A549 (cell line): ENCODE results near the gene CYB5D1. TPM values are rescaled to one million over a fixed set of nuclear protein-coding genes. Genes with fewer than 3 reads are reported as not detected.

Experiments used
- ATAC-seq, 2 experiments: fragments of 200-7000 bp in 1 of 2; fragments of >200 bp in 1 of 2; cut with Nextera tagmentation in 1 of 2; cut with Tn5 transposase in 1 of 2; 3 replicates each; pipeline versions ENCODE4 v1.8.0 to v1.9.1; 2018 to 2020; ENCODE audit warnings: mild to moderate bottlenecking in 1 of 2, moderate library complexity in 1 of 2
- CTCF ChIA-PET: fragments of 300-600 bp; sonication (Branson Sonifier 250); formaldehyde crosslinking; extraction: SDS; loops from one replicate; lab custom pipeline; 2021; ENCODE audit warnings: antibody characterized with exemption, inconsistent platforms; lab: Yijun Ruan, JAX
- POLR2A ChIA-PET: fragments of 350-600 bp; formaldehyde crosslinking; extraction: SDS; loops from one replicate; lab custom pipeline; 2021; ENCODE audit warnings: antibody characterized with exemption, inconsistent platforms; lab: Yijun Ruan, JAX
- DNase-seq, 2 experiments: peaks; one replicate each; pipeline versions ENCODE4 v3.0.0 to v3.0.0-alpha.2; 2011 to 2016; ENCODE audit warnings: low read depth in 1 of 2, low spot score in 1 of 2
- FAIRE-seq: peaks from 2 replicates; lab custom pipeline; 2011; peaks lifted over from hg19 to GRCh38; lab: Jason Lieb, UNC
- H3K27ac ChIP-seq, 2 experiments: fragments of >200 bp; sonication (Bioruptor Twin); formaldehyde crosslinking; 3 replicates each; pipeline ENCODE4 v1.5.1; 2016 to 2017
- H3K4me1 ChIP-seq: fragments of >200 bp; sonication (Bioruptor Twin); formaldehyde crosslinking; 3 replicates; pipeline ENCODE4 v1.6.1; 2016
- H3K4me2 ChIP-seq: fragments of >200 bp; sonication (Bioruptor Twin); formaldehyde crosslinking; 3 replicates; pipeline ENCODE4 v1.6.1; 2016
- H3K4me3 ChIP-seq: fragments of >200 bp; sonication (Bioruptor Twin); formaldehyde crosslinking; 3 replicates; pipeline ENCODE4 v1.5.1; 2016
- H3K9me3 ChIP-seq: fragments of >200 bp; sonication (Bioruptor Twin); formaldehyde crosslinking; 3 replicates; pipeline ENCODE4 v1.6.1; 2016
- BCL3 ChIP-seq: fragments of >200 bp; sonication (Bioruptor Twin); formaldehyde crosslinking; IDR thresholded peaks from 3 replicates; pipeline ENCODE4 v1.6.1; 2016
- BHLHE40 ChIP-seq: IDR thresholded peaks from 2 replicates; pipeline ENCODE4 v1.6.1; 2012; ENCODE audit warnings: low read depth, low read length, inconsistent platforms
- CBX2 ChIP-seq: fragments of 200-600 bp; sonication (generic); IDR thresholded peaks from 2 replicates; pipeline ENCODE4 v1.6.1; 2016; ENCODE audit warnings: low read depth, mild to moderate bottlenecking, borderline replicate concordance
- CBX8 ChIP-seq: fragments of 200-600 bp; sonication (generic); IDR thresholded peaks from 2 replicates; pipeline ENCODE4 v1.6.1; 2016
- EHMT2 ChIP-seq: fragments of 200-600 bp; sonication (generic); IDR thresholded peaks from 2 replicates; pipeline ENCODE4 v1.6.1; 2016; ENCODE audit warnings: antibody characterized with exemption, low read depth, mild to moderate bottlenecking, moderate library complexity
- EP300 ChIP-seq, 2 experiments: fragments of >200 bp; sonication (Bioruptor Twin); formaldehyde crosslinking; IDR thresholded peaks; 2 replicates in 1 of 2; 3 replicates in 1 of 2; pipeline ENCODE4 v1.6.1; 2016 to 2017
- FOSB ChIP-seq: fragments of 250-450 bp; sonication (Bioruptor Pico); IDR thresholded peaks from 2 replicates; pipeline ENCODE4 v1.5.0; 2020; ENCODE audit warnings: mild to moderate bottlenecking, moderate library complexity
- FOSL2 ChIP-seq, 2 experiments: fragments of 450-650 bp in 1 of 2; fragments of >200 bp in 1 of 2; sonication (Bioruptor Twin) in 1 of 2; formaldehyde crosslinking; IDR thresholded peaks; 2 replicates each; pipeline versions ENCODE4 v1.5.0 to v1.6.1; 2016 to 2020; ENCODE audit warnings: mild to moderate bottlenecking in 1 of 2, moderate library complexity in 1 of 2
- FOXS1 ChIP-seq: fragments of 250-450 bp; sonication (Bioruptor Pico); IDR thresholded peaks from 2 replicates; pipeline ENCODE4 v1.5.0; 2020; ENCODE audit warnings: mild to moderate bottlenecking, moderate library complexity
- GATA3 ChIP-seq: IDR thresholded peaks from 2 replicates; pipeline ENCODE4 v1.6.1; 2012; ENCODE audit warnings: borderline replicate concordance
- HES2 ChIP-seq: fragments of >200 bp; sonication (Bioruptor Twin); formaldehyde crosslinking; IDR thresholded peaks from 2 replicates; pipeline ENCODE4 v1.6.1; 2016
- HOXA7 ChIP-seq: fragments of 250-450 bp; sonication (Bioruptor Pico); IDR thresholded peaks from 2 replicates; pipeline ENCODE4 v1.5.0; 2020; ENCODE audit warnings: mild to moderate bottlenecking, moderate library complexity
- HOXB13 ChIP-seq: fragments of 250-450 bp; sonication (Bioruptor Pico); IDR thresholded peaks from 2 replicates; pipeline ENCODE4 v1.5.0; 2020; ENCODE audit warnings: low read depth, mild to moderate bottlenecking, moderate library complexity
- JUN ChIP-seq, 2 experiments: fragments of >200 bp; sonication (Bioruptor Twin); formaldehyde crosslinking; IDR thresholded peaks; 2 replicates in 1 of 2; 3 replicates in 1 of 2; pipeline ENCODE4 v1.6.1; 2016 to 2017
- KDM5A ChIP-seq: fragments of 200-600 bp; sonication (generic); IDR thresholded peaks from 2 replicates; pipeline ENCODE4 v1.6.1; 2016; ENCODE audit warnings: antibody characterized with exemption, mild to moderate bottlenecking
- MYC ChIP-seq: IDR thresholded peaks from 2 replicates; pipeline ENCODE4 v1.6.1; 2012; ENCODE audit warnings: mild to moderate bottlenecking, inconsistent platforms, low read length, improper control_type of control experiment, borderline replicate concordance
- PBX3 ChIP-seq: IDR thresholded peaks from 2 replicates; pipeline ENCODE4 v1.6.1; 2012
- POLR2A ChIP-seq: IDR thresholded peaks from 2 replicates; pipeline ENCODE4 v1.6.1; 2012; ENCODE audit warnings: mild to moderate bottlenecking, low read length
- RAD21 ChIP-seq, 2 experiments: fragments of >200 bp in 1 of 2; sonication (Bioruptor Twin) in 1 of 2; formaldehyde crosslinking in 1 of 2; IDR thresholded peaks in 1 of 2; conservative IDR thresholded peaks in 1 of 2; 2 replicates in 1 of 2; 3 replicates in 1 of 2; pipeline ENCODE4 v1.6.1; 2012 to 2018; ENCODE audit warnings: inconsistent platforms in 1 of 2
- TFCP2L1 ChIP-seq: fragments of 250-450 bp; sonication (Bioruptor Pico); IDR thresholded peaks from 2 replicates; pipeline ENCODE4 v1.5.0; 2021; ENCODE audit warnings: mild to moderate bottlenecking
- ZC3H11A ChIP-seq: fragments of 450-650 bp; IDR thresholded peaks from 2 replicates; pipeline ENCODE4 v1.6.1; 2014; ENCODE audit warnings: antibody characterized with exemption, mild to moderate bottlenecking
- ZSCAN20 ChIP-seq: fragments of 250-450 bp; sonication (Bioruptor Pico); IDR thresholded peaks from 2 replicates; pipeline ENCODE4 v1.8.0; 2022; ENCODE audit warnings: mild to moderate bottlenecking, moderate library complexity
- WGBS: methylation state at CpG from one replicate; pipeline ENCODE4 v1.1.6; 2017; ENCODE audit errors: missing lambda C conversion rate; 5-methylcytosine and 5-hydroxymethylcytosine counted together
- polyA plus RNA-seq, 4 experiments: library from polyadenylated mRNA; depleted of rRNA in 3 of 4; stranded (reverse); fragments of >200 nt; fragmentation: RNase III in 1 of 4; extraction: RNeasy Plus Mini Kit Qiagen cat#74134 plus additional on column Dnase treatment in 1 of 4; gene quantifications; 2 replicates in 3 of 4; 3 replicates in 1 of 4; pipeline ENCODE4 v1.2.3, GENCODE V29; 2011 to 2017
- TF ChIP-seq, protein P1 (sequence below): IDR thresholded peaks from 2 replicates; pipeline ENCODE4 v1.6.1; 2012; ENCODE audit warnings: low read depth, borderline replicate concordance
- TF ChIP-seq, protein P2 (sequence below): fragments of 200-600 bp; sonication (generic); IDR thresholded peaks from 2 replicates; pipeline ENCODE4 v1.6.1; 2016; ENCODE audit warnings: antibody characterized with exemption, mild to moderate bottlenecking, moderate library complexity
- TF ChIP-seq, protein P3 (sequence below): fragments of 450-650 bp; IDR thresholded peaks from 2 replicates; pipeline ENCODE4 v1.6.1; 2014; ENCODE audit warnings: antibody characterized with exemption
- TF ChIP-seq, protein P4 (sequence below): fragments of 250-450 bp; sonication (Bioruptor Pico); IDR thresholded peaks from 2 replicates; pipeline ENCODE4 v1.5.0; 2021; ENCODE audit warnings: mild to moderate bottlenecking, moderate library complexity, borderline replicate concordance

CYB5D1 gene
- polyA plus RNA-seq, 2 of the 4 experiments (the other 2 are of a cell fraction), result 20.4 to 28.2 TPM

DNA sequence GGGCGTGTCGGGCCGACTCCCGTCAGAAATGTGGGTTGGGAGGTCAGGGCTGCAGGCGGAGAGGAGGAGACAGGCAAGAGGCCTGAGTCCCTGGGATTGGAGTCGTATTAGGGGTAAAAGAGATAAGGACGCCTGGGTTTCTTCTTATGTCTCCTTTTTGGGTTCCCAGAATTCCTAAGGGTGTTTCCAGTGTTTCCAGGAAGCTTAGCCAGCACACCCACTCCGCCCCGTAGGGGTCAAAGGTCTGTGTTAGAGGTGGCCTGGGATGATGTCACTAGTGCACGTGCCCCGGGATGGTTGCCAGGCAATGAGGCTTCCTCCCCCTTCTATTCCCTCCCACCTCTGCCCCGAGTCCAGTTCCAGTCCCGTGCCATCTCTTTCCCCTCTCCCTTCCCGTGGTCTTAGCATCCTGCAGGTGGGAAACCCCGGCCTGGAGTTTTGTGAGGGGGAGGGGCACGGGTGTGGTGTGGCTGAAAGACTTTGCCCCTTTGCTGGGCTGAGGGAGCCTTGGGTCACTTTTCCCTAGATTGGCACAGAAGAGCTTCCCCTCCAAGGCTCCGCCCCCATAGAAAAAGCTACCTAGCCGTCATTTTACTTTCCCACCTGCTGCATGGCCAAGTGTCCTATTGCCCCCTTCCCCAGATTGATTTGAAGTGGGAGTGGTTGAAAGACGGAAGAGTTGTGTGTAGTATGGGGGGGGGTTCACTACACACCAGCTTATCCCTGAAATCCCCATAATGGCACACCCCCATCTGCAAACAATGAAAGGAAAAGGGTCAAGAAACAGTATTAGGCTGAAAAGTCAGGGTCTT, 21.0 kb upstream of the CYB5D1 start:
- CTCF ChIA-PET, result interaction anchor here (1.0 to 25.1 kb wide), 9 partner anchors 5 to 204 kb away, joined by 3 to 677 read pairs (median 7); partner anchors contain the start of genes KDM6B, TP53 and WRAP53
- H3K4me1 ChIP-seq, result peaks cover 48% of the 10 kb centered on the region
- ATAC-seq, result peak; percentile 8 to 20; a peak in 5 of 6 replicates
- peak; percentile 63 for FAIRE-seq
- H3K4me2 ChIP-seq, result peak overlapping the region; percentile 96
- no peaks in the 10 kb centered on the region for H3K9me3 ChIP-seq
- H3K4me3 ChIP-seq, result peak overlapping the region; percentile 60
- WGBS, result 3% methylated on average over 19 of the region's 19 CpGs
- H3K27ac ChIP-seq, result peak overlapping the region; percentile 82 to 89
- peak; percentile 87 to 98 for DNase-seq
- POLR2A ChIA-PET, result interaction anchor here (0.7 to 6.7 kb wide), 3 partner anchors 9 to 20 kb away, joined by 3 to 44 read pairs (median 3); partner anchors contain the start of genes CYB5D1 and NAA38
- TF ChIP-seq EP300 (IDR thresholded peaks at IDR 0.05) (peak in 1 of 2 experiments; percentile 70; a peak in 1 of 5 replicates), ZSCAN20 (CRISPR knock-in tag) (no peak), POLR2A (no peak), JUN (IDR thresholded peaks at IDR 0.05) (peak; percentile 46 to 84; a peak in 4 of 5 replicates), FOXS1 (CRISPR knock-in tag) (no peak), HOXA7 (CRISPR knock-in tag) (no peak), PBX3 (peak; percentile 67; the same call in 1 of the 2 replicates), ZC3H11A (no peak), RAD21 (conservative IDR thresholded peaks at IDR 0.05 in 1 of 2, IDR thresholded peaks at IDR 0.05 in 1 of 2) (0 out of 5 replicates have a peak, but pooled peaks of 1 of the 2 experiments have one; percentile 21), FOSL2 (IDR thresholded peaks at IDR 0.05) (no peak; the same call in 1 of the 2 replicates), FOSL2 (CRISPR knock-in tag; IDR thresholded peaks at IDR 0.05) (peak; percentile 85), MYC (peak; percentile 91), CBX8 (no peak), BCL3 (no peak), BHLHE40 (peak; percentile 100), HOXB13 (CRISPR knock-in tag) (no peak), EHMT2 (no peak), KDM5A (no peak), TFCP2L1 (peak; percentile 30; the same call in 1 of the 2 replicates), CBX2 (no peak), FOSB (CRISPR knock-in tag) (no peak), GATA3 (peak; percentile 84), HES2 (no peak)
- TF ChIP-seq, protein P1, sequence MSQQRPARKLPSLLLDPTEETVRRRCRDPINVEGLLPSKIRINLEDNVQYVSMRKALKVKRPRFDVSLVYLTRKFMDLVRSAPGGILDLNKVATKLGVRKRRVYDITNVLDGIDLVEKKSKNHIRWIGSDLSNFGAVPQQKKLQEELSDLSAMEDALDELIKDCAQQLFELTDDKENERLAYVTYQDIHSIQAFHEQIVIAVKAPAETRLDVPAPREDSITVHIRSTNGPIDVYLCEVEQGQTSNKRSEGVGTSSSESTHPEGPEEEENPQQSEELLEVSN, result 0 out of 2 replicates have a peak, but pooled peaks have one; percentile 68
- TF ChIP-seq, protein P2, sequence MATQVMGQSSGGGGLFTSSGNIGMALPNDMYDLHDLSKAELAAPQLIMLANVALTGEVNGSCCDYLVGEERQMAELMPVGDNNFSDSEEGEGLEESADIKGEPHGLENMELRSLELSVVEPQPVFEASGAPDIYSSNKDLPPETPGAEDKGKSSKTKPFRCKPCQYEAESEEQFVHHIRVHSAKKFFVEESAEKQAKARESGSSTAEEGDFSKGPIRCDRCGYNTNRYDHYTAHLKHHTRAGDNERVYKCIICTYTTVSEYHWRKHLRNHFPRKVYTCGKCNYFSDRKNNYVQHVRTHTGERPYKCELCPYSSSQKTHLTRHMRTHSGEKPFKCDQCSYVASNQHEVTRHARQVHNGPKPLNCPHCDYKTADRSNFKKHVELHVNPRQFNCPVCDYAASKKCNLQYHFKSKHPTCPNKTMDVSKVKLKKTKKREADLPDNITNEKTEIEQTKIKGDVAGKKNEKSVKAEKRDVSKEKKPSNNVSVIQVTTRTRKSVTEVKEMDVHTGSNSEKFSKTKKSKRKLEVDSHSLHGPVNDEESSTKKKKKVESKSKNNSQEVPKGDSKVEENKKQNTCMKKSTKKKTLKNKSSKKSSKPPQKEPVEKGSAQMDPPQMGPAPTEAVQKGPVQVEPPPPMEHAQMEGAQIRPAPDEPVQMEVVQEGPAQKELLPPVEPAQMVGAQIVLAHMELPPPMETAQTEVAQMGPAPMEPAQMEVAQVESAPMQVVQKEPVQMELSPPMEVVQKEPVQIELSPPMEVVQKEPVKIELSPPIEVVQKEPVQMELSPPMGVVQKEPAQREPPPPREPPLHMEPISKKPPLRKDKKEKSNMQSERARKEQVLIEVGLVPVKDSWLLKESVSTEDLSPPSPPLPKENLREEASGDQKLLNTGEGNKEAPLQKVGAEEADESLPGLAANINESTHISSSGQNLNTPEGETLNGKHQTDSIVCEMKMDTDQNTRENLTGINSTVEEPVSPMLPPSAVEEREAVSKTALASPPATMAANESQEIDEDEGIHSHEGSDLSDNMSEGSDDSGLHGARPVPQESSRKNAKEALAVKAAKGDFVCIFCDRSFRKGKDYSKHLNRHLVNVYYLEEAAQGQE, result no peak
- TF ChIP-seq, protein P3, sequence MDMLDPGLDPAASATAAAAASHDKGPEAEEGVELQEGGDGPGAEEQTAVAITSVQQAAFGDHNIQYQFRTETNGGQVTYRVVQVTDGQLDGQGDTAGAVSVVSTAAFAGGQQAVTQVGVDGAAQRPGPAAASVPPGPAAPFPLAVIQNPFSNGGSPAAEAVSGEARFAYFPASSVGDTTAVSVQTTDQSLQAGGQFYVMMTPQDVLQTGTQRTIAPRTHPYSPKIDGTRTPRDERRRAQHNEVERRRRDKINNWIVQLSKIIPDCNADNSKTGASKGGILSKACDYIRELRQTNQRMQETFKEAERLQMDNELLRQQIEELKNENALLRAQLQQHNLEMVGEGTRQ, result peak; percentile 88
- TF ChIP-seq, protein P4, sequence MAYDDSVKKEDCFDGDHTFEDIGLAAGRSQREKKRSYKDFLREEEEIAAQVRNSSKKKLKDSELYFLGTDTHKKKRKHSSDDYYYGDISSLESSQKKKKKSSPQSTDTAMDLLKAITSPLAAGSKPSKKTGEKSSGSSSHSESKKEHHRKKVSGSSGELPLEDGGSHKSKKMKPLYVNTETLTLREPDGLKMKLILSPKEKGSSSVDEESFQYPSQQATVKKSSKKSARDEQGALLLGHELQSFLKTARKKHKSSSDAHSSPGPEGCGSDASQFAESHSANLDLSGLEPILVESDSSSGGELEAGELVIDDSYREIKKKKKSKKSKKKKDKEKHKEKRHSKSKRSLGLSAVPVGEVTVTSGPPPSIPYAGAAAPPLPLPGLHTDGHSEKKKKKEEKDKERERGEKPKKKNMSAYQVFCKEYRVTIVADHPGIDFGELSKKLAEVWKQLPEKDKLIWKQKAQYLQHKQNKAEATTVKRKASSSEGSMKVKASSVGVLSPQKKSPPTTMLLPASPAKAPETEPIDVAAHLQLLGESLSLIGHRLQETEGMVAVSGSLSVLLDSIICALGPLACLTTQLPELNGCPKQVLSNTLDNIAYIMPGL, result no peak
